Large intestine (tissue), 3 donors: ENCODE data around the gene RPL38. TPM values are rescaled to one million over a fixed set of nuclear protein-coding genes. Genes with fewer than 3 reads are reported as not detected.

Source experiments
- DNase-seq, 2 donors: peaks; one replicate each; pipeline versions ENCODE4 v3.0.0 to v3.0.0-alpha.2; 2013
- H3K27ac ChIP-seq: one replicate; pipeline ENCODE4 v1.5.1; 2013; ENCODE audit warnings: low read length
- H3K27me3 ChIP-seq: 2 replicates; pipeline ENCODE4 v1.6.1; 2013; ENCODE audit warnings: low read length; ENCODE audit not compliant: control insufficient read depth, insufficient read depth
- H3K36me3 ChIP-seq: 2 replicates; pipeline ENCODE4 v1.6.1; 2013; ENCODE audit warnings: low read length; ENCODE audit not compliant: control insufficient read depth, insufficient read depth
- H3K4me1 ChIP-seq: one replicate; pipeline ENCODE4 v1.6.1; 2013; ENCODE audit warnings: low read length; ENCODE audit not compliant: control insufficient read depth, insufficient read depth
- H3K4me3 ChIP-seq: one replicate; pipeline ENCODE4 v1.5.1; 2013; ENCODE audit warnings: low read length
- H3K9me3 ChIP-seq: one replicate; pipeline ENCODE4 v1.6.1; 2013; ENCODE audit warnings: mild to moderate bottlenecking, low read depth, low read length, moderate library complexity; ENCODE audit not compliant: control insufficient read depth
- WGBS: methylation state at CpG from one replicate; pipeline ENCODE4 v1.1.5; 2013; ENCODE audit warnings: low lambda C conversion rate; ENCODE audit not compliant: insufficient coverage; 5-methylcytosine and 5-hydroxymethylcytosine counted together
- polyA plus RNA-seq: library from polyadenylated mRNA; unstranded; fragments of 120-200 nt; gene quantifications from one replicate; pipeline ENCODE4 v1.2.1, GENCODE V29; 2013

The RPL38 gene
- polyA plus RNA-seq, 1 donor, result 1,774 TPM

GRCh38 chr17:74220946-74221818 is 17.7 kb downstream of the RPL38 start:
- peaks cover 49% of the 10 kb centered on the region for H3K36me3 ChIP-seq
- H3K27me3 ChIP-seq, result no peaks in the 10 kb centered on the region

GRCh38 chr17:74222399-74222798 is 18.9 kb downstream of the RPL38 start:
- Histone ChIP-seq H3K9me3 (no peaks in the 10 kb centered on the region), H3K27ac (no peak overlapping the region), H3K4me1 (no peaks in the 10 kb centered on the region), H3K4me3 (no peak overlapping the region), H3K27me3 (no peaks in the 10 kb centered on the region), H3K36me3 (peaks cover 52% of the 10 kb centered on the region)
- WGBS, result no CpG with 5 or more reads among the region's 13 CpGs
- no peak for DNase-seq

More at GRCh38 chr17:74220946-74221818, 17.7 kb downstream of the RPL38 start:
- Histone ChIP-seq H3K4me3 (no peak overlapping the region), H3K9me3 (no peaks in the 10 kb centered on the region), H3K27ac (no peak overlapping the region), H3K4me1 (no peaks in the 10 kb centered on the region)
- no CpG with 5 or more reads among the region's 16 CpGs for WGBS
- no peak for DNase-seq

GRCh38 chr17:74223901-74224300 is 20.4 kb downstream of the RPL38 start:
- Histone ChIP-seq H3K4me3 (no peak overlapping the region), H3K27ac (no peak overlapping the region), H3K9me3 (no peaks in the 10 kb centered on the region), H3K36me3 (peaks cover 49% of the 10 kb centered on the region), H3K4me1 (no peaks in the 10 kb centered on the region), H3K27me3 (no peaks in the 10 kb centered on the region)
- no CpG with 5 or more reads among the region's 14 CpGs for WGBS
- no peak for DNase-seq

GRCh38 chr17:74224959-74225725 is 21.7 kb downstream of the RPL38 start:
- Histone ChIP-seq H3K9me3 (no peaks in the 10 kb centered on the region), H3K27ac (no peak overlapping the region), H3K36me3 (peaks cover 50% of the 10 kb centered on the region), H3K4me3 (no peak overlapping the region), H3K4me1 (no peaks in the 10 kb centered on the region), H3K27me3 (no peaks in the 10 kb centered on the region)
- DNase-seq, result no peak
- WGBS, result no CpG with 5 or more reads among the region's 20 CpGs

GRCh38 chr17:74226252-74226651 is 22.8 kb downstream of the RPL38 start:
- H3K27me3 ChIP-seq, result no peaks in the 10 kb centered on the region
- WGBS, result no CpG with 5 or more reads among the region's 6 CpGs
- H3K27ac ChIP-seq, result no peak overlapping the region
- no peak overlapping the region for H3K4me3 ChIP-seq
- DNase-seq, result no peak
- H3K4me1 ChIP-seq, result no peaks in the 10 kb centered on the region
- H3K36me3 ChIP-seq, result peaks cover 59% of the 10 kb centered on the region
- H3K9me3 ChIP-seq, result no peaks in the 10 kb centered on the region

- no peak for DNase-seq
- H3K36me3 ChIP-seq, result peaks cover 61% of the 10 kb centered on the region
- 67% methylated on average over 1 of the region's 10 CpGs for WGBS
- no peak overlapping the region for H3K27ac ChIP-seq
- H3K4me3 ChIP-seq, result no peak overlapping the region
- H3K4me1 ChIP-seq, result no peaks in the 10 kb centered on the region
- no peaks in the 10 kb centered on the region for H3K9me3 ChIP-seq
- no peaks in the 10 kb centered on the region for H3K27me3 ChIP-seq
Observed at GRCh38 chr17:74227271-74228080, 24.0 kb downstream of the RPL38 start.

- no peak for DNase-seq
- Histone ChIP-seq H3K4me1 (no peaks in the 10 kb centered on the region), H3K27ac (no peak overlapping the region), H3K36me3 (peaks cover 62% of the 10 kb centered on the region), H3K27me3 (no peaks in the 10 kb centered on the region), H3K9me3 (no peaks in the 10 kb centered on the region), H3K4me3 (no peak overlapping the region)
- no CpG with 5 or more reads among the region's 5 CpGs for WGBS
Observed at GRCh38 chr17:74228306-74228978, 25.0 kb downstream of the RPL38 start.

- no CpG with 5 or more reads among the region's 16 CpGs for WGBS
- no peaks in the 10 kb centered on the region for H3K9me3 ChIP-seq
- H3K4me1 ChIP-seq, result no peaks in the 10 kb centered on the region
- no peaks in the 10 kb centered on the region for H3K27me3 ChIP-seq
- H3K27ac ChIP-seq, result no peak overlapping the region
- H3K36me3 ChIP-seq, result peaks cover 48% of the 10 kb centered on the region
- no peak overlapping the region for H3K4me3 ChIP-seq
- no peak for DNase-seq
Observed at GRCh38 chr17:74230896-74231295, 27.4 kb downstream of the RPL38 start.

- no peaks in the 10 kb centered on the region for H3K27me3 ChIP-seq
- peaks cover 48% of the 10 kb centered on the region for H3K36me3 ChIP-seq
- H3K27ac ChIP-seq, result no peak overlapping the region
- H3K9me3 ChIP-seq, result no peaks in the 10 kb centered on the region
- DNase-seq, result no peak
- H3K4me3 ChIP-seq, result no peak overlapping the region
- WGBS, result no CpG with 5 or more reads among the region's 17 CpGs
- no peaks in the 10 kb centered on the region for H3K4me1 ChIP-seq
Observed at GRCh38 chr17:74231928-74232907, 28.7 kb downstream of the RPL38 start.
